GM13977 (cell line): ENCODE data around the gene ELOB.

Source experiments
- DNase-seq: peaks from one replicate; pipeline ENCODE4 v3.0.0; 2012; ENCODE audit warnings: low spot score
- in situ Hi-C: fragments of 300-500 bp; cut with MboI; formaldehyde crosslinking; loops from one replicate; pipeline ENCODE4 v1.12.0; 2022; ENCODE audit warnings: low sequenced_read_pairs, low pct_unique_long_range_greater_than_20kb, mixed read lengths, inconsistent platforms; ENCODE audit not compliant: unreplicated experiment
- TF ChIP-seq, protein P1 (sequence below): IDR thresholded peaks from 2 replicates; pipeline ENCODE4 v1.5.1; 2012; ENCODE audit warnings: mild to moderate bottlenecking, control low read depth; ENCODE audit not compliant: insufficient read depth; ENCODE audit errors: extremely low read depth, missing control alignments

Gene ELOB

DNA sequence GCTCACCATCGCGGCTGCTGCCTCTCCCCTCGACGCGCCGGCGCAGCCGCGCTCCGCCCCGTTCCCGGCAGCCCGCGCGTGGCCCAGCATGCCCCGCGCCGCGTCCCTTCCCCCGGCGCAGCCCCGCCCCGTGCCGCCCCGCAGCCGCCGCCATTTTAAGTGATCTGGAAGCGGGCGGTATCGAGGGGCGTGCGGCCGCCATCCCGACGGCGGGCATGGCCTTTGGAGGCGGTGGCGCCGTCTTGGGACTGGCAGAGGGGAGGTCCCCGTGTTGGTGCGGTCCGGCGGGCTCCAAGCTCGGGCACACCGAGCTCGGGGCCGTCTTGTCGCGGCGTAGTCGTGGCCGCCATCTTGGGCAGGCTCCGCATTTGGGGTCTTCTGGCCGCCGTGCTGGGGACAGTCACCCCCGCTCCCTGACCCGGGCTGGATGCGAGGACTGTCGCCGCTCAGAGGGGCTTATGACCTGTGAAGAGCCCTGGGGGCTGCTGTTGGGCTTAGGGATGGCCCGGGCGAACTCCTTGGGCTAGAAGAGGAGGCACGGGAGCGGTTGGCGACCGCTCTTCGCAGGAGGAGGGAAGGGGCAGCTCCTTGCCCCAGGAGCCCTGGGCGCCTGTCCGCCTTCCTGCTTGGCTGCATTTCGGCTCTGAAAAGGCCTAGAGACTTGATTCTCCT, at the start of gene ELOB:
TSS of gene ELOB (minus strand) at position 50 of the 672 bp plus-strand sequence. CDS start at position 9, 41 bp downstream.
- in situ Hi-C loops: no loop called here
- peak; percentile 99 for DNase-seq

DNA sequence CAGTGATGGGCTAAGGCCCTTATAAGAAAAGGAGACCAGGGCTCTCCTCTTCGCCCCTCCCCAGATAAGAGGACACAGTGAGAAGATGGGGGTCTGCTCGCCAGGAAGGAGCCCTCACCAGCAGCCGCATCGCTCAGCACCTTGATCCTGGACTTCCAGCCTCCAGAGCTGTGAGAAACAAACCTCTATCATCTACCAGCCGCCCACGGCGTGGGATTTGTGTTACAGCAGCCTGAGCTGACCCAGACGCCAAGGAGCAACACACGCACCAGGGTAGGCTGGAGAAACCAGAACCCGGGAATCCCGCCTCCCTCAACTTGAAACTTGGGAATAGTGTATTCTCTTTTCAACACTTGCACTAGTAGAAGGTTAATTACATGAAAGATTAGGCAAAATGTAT, 48.8 kb upstream of the ELOB start:
- in situ Hi-C loops: no loop called here
- DNase-seq: no peak
- TF ChIP-seq, protein P1, sequence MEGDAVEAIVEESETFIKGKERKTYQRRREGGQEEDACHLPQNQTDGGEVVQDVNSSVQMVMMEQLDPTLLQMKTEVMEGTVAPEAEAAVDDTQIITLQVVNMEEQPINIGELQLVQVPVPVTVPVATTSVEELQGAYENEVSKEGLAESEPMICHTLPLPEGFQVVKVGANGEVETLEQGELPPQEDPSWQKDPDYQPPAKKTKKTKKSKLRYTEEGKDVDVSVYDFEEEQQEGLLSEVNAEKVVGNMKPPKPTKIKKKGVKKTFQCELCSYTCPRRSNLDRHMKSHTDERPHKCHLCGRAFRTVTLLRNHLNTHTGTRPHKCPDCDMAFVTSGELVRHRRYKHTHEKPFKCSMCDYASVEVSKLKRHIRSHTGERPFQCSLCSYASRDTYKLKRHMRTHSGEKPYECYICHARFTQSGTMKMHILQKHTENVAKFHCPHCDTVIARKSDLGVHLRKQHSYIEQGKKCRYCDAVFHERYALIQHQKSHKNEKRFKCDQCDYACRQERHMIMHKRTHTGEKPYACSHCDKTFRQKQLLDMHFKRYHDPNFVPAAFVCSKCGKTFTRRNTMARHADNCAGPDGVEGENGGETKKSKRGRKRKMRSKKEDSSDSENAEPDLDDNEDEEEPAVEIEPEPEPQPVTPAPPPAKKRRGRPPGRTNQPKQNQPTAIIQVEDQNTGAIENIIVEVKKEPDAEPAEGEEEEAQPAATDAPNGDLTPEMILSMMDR: no peak

More for the DNA sequence above, at the start of gene ELOB:
- TF ChIP-seq, protein P1: no peak

- in situ Hi-C loops: no loop called here
- no peak for DNase-seq
- TF ChIP-seq, protein P1: no peak
Observed at GRCh38 chr16:2825049-2825742, 48.1 kb upstream of the ELOB start.

DNA sequence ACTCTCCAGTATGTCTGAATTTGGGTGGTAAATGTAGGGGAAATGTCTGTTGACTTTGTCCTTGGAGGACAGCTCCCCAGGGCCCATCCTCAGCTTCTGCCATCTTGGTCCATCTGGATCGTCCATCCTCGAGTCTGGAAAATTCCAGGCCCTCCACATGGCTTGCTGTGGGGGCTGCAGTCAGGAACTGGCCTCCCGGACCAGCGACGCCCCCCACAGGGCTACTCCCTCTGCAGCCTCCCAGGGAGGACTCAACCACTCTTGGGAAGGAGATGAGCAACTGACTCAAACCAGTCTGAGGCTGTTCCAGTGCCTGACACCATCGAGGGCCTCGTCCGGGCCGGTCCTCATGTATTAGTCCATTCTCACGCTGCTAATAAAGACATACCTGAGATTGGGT, 47.5 kb upstream of the ELOB start:
- no peak for DNase-seq
- TF ChIP-seq, protein P1: no peak
- in situ Hi-C loops: no loop called here

DNA sequence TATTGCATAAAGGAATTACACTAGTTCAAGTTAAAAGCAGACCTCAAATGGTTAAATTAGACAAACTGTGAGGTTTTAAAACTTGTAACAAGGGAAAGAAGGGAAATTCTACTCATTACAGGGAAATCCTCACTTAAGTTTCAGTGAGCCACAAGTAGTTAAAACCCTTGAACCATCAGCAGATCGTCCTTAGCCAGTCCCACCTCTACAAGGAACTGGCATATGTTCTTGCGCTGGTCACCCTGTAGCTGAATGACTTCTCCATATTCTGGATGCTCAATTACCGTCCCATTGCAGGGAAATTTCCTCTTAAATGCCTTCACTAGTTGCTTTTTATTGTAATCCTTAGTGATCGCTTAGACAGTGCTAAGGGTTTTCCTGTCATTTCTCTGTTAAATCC, 45.4 kb upstream of the ELOB start:
- in situ Hi-C loops: no loop called here
- TF ChIP-seq, protein P1: no peak

DNA sequence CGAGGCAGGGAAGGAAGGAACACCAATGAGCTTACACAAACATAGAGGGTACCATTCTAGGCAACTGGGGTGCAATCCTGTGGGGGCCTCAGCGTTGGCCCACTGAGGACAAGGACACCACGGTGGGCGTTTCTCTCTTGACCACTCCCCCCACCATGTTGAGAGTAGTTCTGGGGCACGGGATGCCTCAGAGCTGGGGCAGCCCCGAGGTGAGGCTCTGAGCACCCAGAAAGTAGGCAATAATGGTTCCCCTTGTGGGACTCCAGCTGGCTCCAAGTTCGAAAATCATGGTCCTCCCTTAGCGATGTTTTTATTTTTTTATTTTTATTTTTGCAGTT, 45.0 kb upstream of the ELOB start:
- DNase-seq: no peak
- in situ Hi-C loops: no loop called here
- TF ChIP-seq, protein P1: no peak

More for the DNA sequence above, 45.4 kb upstream of the ELOB start:
- DNase-seq: no peak
